COR-L47 (cell line): ENCODE results near the gene RNF224.
"Not testable (repeated sequence)": the region's sequence is repeated elsewhere in the genome, so short reads cannot be mapped to it uniquely, and the experiment has no call there.

Experiments
- DNase-seq: peaks from one replicate; lab custom pipeline; 2025; lab: John Stamatoyannopoulos, UW

The RNF224 gene

DNA sequence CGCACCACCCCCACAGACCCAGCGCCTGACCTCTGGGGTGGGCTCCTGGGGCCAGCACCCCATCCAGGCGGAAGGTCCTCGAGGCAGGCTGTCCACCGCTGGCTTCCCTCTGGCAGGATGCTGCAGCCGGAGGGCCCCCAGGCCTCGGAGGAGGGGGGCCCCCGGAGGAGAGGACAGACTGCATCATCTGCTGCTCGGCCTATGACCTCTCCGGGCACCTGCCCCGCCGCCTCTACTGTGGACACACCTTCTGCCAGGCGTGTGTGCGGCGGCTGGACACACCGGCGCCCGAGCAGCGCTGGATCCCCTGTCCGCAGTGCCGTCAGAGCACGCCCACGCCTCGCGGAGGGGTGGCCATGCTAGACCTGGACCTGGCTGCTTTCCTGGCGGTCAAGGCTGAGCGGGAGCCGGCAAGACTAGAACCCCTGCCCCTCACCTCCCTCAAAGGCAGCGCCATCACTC lies 1.2 kb downstream of the RNF224 start:
- no peak for DNase-seq

GRCh38 chr9:137228968-137229896 lies 1.9 kb downstream of the RNF224 start:
- no peak for DNase-seq

DNA sequence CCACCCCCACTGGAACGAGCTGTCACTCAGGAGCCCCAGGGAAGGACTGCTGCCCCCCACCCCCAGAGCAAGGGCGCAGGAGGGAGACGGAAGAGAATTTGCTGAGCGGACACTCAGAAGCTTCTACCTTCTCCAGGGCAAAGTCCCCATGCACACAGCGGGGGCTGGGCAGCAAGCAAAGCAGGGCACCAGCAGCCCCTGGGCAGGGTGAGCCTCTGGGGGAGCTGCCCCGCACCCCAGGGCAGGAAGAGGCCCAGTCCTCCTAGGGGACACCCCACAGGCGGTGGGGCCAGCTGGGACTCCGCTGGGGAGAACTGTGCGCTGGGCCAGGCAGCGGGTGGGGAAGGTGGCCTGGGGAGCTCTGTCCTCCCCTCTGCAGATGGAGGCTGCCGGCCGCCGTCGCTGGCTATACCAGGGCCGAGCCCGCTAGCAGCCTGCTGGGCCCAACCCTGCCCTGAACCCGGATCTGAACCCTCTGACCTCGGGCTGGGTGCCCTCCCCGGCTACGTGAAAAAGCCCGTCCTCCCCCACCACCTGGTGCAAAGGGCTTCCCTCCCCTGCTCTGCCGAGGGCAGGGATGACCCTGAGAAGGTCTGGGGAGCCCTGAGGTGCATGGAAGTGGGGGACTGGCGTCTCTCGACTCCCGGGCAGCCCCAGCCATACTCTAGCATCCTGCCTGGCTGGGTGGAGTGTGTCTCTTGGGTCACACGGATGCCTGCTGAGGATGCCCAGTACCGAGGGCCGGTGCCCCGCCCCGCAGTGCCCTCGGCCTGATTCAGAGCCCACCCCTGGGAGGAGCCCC lies 2.8 kb downstream of the RNF224 start:
- DNase-seq, result no peak

- DNase-seq, result no peak
Observed at GRCh38 chr9:137230705-137231371, 3.5 kb downstream of the RNF224 start, which contains the start of gene SLC34A3. Gene SLC34A3, plus strand, starts transcription at chr9:137230901. Its CDS starts 802 bp downstream, at chr9:137231703.

GRCh38 chr9:137231372-137232039 lies 4.2 kb downstream of the RNF224 start:
- no peak for DNase-seq

GRCh38 chr9:137232101-137232500 lies 4.8 kb downstream of the RNF224 start:
- DNase-seq, result no peak

GRCh38 chr9:137232510-137232909 lies 5.2 kb downstream of the RNF224 start:
- no peak for DNase-seq

- DNase-seq, result no peak
Observed at GRCh38 chr9:137233143-137233980, 6.1 kb downstream of the RNF224 start.

- no peak for DNase-seq
Observed at GRCh38 chr9:137234055-137234697, 6.9 kb downstream of the RNF224 start.

- DNase-seq, result no peak
Observed at GRCh38 chr9:137234758-137235423, 7.6 kb downstream of the RNF224 start.

DNA sequence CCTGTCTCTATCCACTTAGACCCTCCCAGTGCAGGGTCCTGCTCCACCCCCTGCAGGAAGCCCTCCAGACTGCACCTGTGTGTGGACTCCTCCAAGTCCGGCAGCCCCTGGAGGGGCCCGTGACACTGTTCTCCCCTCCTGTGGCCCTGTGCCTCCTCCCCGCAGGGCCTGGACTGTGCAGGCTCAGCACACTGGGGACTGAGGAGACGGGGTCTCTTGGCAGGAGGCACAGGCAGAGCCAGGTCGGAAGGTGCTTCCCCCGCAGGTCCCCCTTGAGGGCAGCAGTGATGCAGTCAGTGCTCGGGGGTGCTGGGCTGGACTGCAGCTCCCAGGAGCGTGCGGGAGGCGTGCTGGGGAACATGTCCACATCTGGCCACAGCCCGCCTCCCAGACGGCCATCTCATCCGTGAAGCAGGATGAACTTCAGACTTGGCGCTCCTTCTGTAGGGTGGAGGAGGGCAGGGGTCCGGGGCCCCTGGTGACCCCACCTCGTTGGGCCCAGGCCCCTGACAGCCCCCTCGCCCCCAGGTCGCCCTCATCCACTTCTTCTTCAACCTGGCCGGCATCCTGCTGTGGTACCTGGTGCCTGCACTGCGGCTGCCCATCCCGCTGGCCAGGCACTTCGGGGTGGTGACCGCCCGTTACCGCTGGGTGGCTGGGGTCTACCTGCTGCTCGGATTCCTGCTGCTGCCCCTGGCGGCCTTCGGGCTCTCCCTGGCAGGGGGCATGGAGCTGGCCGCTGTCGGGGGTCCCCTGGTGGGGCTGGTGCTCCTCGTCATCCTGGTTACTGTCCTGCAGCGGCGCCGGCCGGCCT lies 8.3 kb downstream of the RNF224 start:
- DNase-seq, result no peak

GRCh38 chr9:137236238-137236935 lies 9.1 kb downstream of the RNF224 start:
- DNase-seq, result peak; percentile 91

GRCh38 chr9:137236936-137237421 lies 9.7 kb downstream of the RNF224 start:
- no peak for DNase-seq

- peak; percentile 86 for DNase-seq
Observed at GRCh38 chr9:137237759-137238726, 10.7 kb downstream of the RNF224 start.

GRCh38 chr9:137239541-137240200 lies 12.4 kb downstream of the RNF224 start:
- not testable (repeated sequence) for DNase-seq

GRCh38 chr9:137240318-137240840 lies 13.1 kb downstream of the RNF224 start:
- DNase-seq, result peak; percentile 75
